ENCODE measurements around the gene C1QTNF12.

C1QTNF12 gene

GRCh38 chr1:1247341-1247913 is 905 bp upstream of the C1QTNF12 start:
- no peak for DNase-seq (ENCODE audit: extremely low read depth, low read depth)
- TF ChIP-seq CTCF (IDR thresholded peaks at IDR 0.05; ENCODE audit: low read depth, low read length): no peak

- TF ChIP-seq CTCF (IDR thresholded peaks at IDR 0.05; ENCODE audit: low read depth, low read length): no peak
- DNase-seq (ENCODE audit: extremely low read depth, low read depth): no peak
Observed at GRCh38 chr1:1245817-1246576, 525 bp downstream of the C1QTNF12 start.

- no peak for DNase-seq (ENCODE audit: extremely low read depth, low read depth)
- TF ChIP-seq CTCF (IDR thresholded peaks at IDR 0.05; ENCODE audit: low read depth, low read length): no peak
Observed at GRCh38 chr1:1245178-1245816, 1.2 kb downstream of the C1QTNF12 start.

- TF ChIP-seq CTCF (IDR thresholded peaks at IDR 0.05; ENCODE audit: low read depth, low read length): no peak
- DNase-seq (ENCODE audit: extremely low read depth, low read depth): no peak
Observed at GRCh38 chr1:1244192-1244811, 2.2 kb downstream of the C1QTNF12 start.

GRCh38 chr1:1243807-1244191 is 2.7 kb downstream of the C1QTNF12 start:
- no peak for DNase-seq (ENCODE audit: extremely low read depth, low read depth)
- no peak for TF ChIP-seq CTCF (IDR thresholded peaks at IDR 0.05; ENCODE audit: low read depth, low read length)

GRCh38 chr1:1243266-1243660 is 3.3 kb downstream of the C1QTNF12 start:
- TF ChIP-seq CTCF (IDR thresholded peaks at IDR 0.05; ENCODE audit: low read depth, low read length): no peak
- DNase-seq (ENCODE audit: extremely low read depth, low read depth): no peak
